H9 (cell line): ENCODE data around the gene HCAR1. TPM values are rescaled to one million over a fixed set of nuclear protein-coding genes. Genes with fewer than 3 reads are reported as not detected.

Experiments
- DNase-seq: peaks from one replicate; pipeline ENCODE4 v3.0.0-alpha.2; 2017
- H2AFZ ChIP-seq: one replicate; pipeline ENCODE4 v1.6.1; 2013; ENCODE audit warnings: mild to moderate bottlenecking, low read length, control low read depth, moderate library complexity
- H2AK5ac ChIP-seq: 2 replicates; pipeline ENCODE4 v1.6.1; 2013; ENCODE audit warnings: low read length, control low read depth, mixed read lengths; ENCODE audit not compliant: insufficient read length
- H2BK120ac ChIP-seq: one replicate; pipeline ENCODE4 v1.6.1; 2013; ENCODE audit warnings: low read depth, mild to moderate bottlenecking, low read length, control low read depth, inconsistent platforms; ENCODE audit not compliant: poor library complexity, severe bottlenecking
- H2BK12ac ChIP-seq: 2 replicates; pipeline ENCODE4 v1.6.1; 2013; ENCODE audit warnings: low read length, control low read depth, mixed read lengths, low read depth; ENCODE audit not compliant: insufficient read length
- H2BK15ac ChIP-seq: 2 replicates; pipeline ENCODE4 v1.6.1; 2013; ENCODE audit warnings: low read depth, low read length, control low read depth
- H2BK20ac ChIP-seq: one replicate; pipeline ENCODE4 v1.6.1; 2013; ENCODE audit warnings: low read depth, mild to moderate bottlenecking, low read length, control low read depth, inconsistent platforms; ENCODE audit not compliant: poor library complexity, severe bottlenecking
- H2BK5ac ChIP-seq: 2 replicates; pipeline ENCODE4 v1.6.1; 2013; ENCODE audit warnings: low read length, control low read depth, mixed read lengths; ENCODE audit not compliant: insufficient read length
- H3K14ac ChIP-seq: 2 replicates; pipeline ENCODE4 v1.6.1; 2013; ENCODE audit warnings: low read length, control low read depth; ENCODE audit not compliant: insufficient read depth
- H3K18ac ChIP-seq: 2 replicates; pipeline ENCODE4 v1.6.1; 2013; ENCODE audit warnings: low read depth, mild to moderate bottlenecking, mixed read lengths, low read length, control low read depth; ENCODE audit not compliant: insufficient read length
- H3K23ac ChIP-seq: 2 replicates; pipeline ENCODE4 v1.6.1; 2013; ENCODE audit warnings: low read length, control low read depth, mixed read lengths, low read depth; ENCODE audit not compliant: insufficient read length
- H3K23me2 ChIP-seq: 2 replicates; pipeline ENCODE4 v1.6.1; 2013; ENCODE audit warnings: low read depth, mild to moderate bottlenecking, mixed read lengths, low read length, control low read depth; ENCODE audit not compliant: insufficient read length, poor library complexity, severe bottlenecking
- H3K27ac ChIP-seq: 2 replicates; pipeline ENCODE4 v1.5.1; 2013; ENCODE audit warnings: low read length, control low read depth, mixed read lengths, low read depth; ENCODE audit not compliant: insufficient read length
- H3K27me3 ChIP-seq: 2 replicates; pipeline ENCODE4 v1.6.1; 2013; ENCODE audit warnings: low read length, control low read depth, inconsistent platforms; ENCODE audit not compliant: insufficient read depth
- H3K4ac ChIP-seq: 2 replicates; pipeline ENCODE4 v1.6.1; 2013; ENCODE audit warnings: low read depth, mild to moderate bottlenecking, control low read depth, inconsistent platforms, low read length, moderate library complexity
- H3K4me1 ChIP-seq: 2 replicates; pipeline ENCODE4 v1.6.1; 2013; ENCODE audit warnings: low read length, control low read depth, inconsistent platforms; ENCODE audit not compliant: insufficient read depth
- H3K4me2 ChIP-seq: 2 replicates; pipeline ENCODE4 v1.6.1; 2013; ENCODE audit warnings: low read length, control low read depth, mixed read lengths; ENCODE audit not compliant: insufficient read length, insufficient read depth
- H3K56ac ChIP-seq: 2 replicates; pipeline ENCODE4 v1.6.1; 2013; ENCODE audit warnings: low read depth, mild to moderate bottlenecking, mixed read lengths, low read length, control low read depth; ENCODE audit not compliant: insufficient read length
- H3K79me1 ChIP-seq: 2 replicates; pipeline ENCODE4 v1.6.1; 2013; ENCODE audit warnings: low read depth, mild to moderate bottlenecking, moderate library complexity, low read length, control low read depth, inconsistent platforms; ENCODE audit not compliant: insufficient read depth, poor library complexity, severe bottlenecking
- H3K79me2 ChIP-seq: 2 replicates; pipeline ENCODE4 v1.6.1; 2013; ENCODE audit warnings: low read length, control low read depth, inconsistent platforms; ENCODE audit not compliant: insufficient read depth
- H3K9ac ChIP-seq: 2 replicates; pipeline ENCODE4 v1.6.1; 2013; ENCODE audit warnings: low read length, control low read depth, mixed read lengths; ENCODE audit not compliant: insufficient read length; ENCODE audit errors: extremely low read depth
- H3K9me3 ChIP-seq: one replicate; pipeline ENCODE4 v1.6.1; 2013; ENCODE audit warnings: low read depth, low read length, inconsistent platforms; ENCODE audit not compliant: control insufficient read depth
- H3T11ph ChIP-seq: one replicate; pipeline ENCODE4 v1.6.1; 2013; ENCODE audit warnings: mild to moderate bottlenecking, low read length, control low read depth, inconsistent platforms
- H4K20me1 ChIP-seq: one replicate; pipeline ENCODE4 v1.6.1; 2013; ENCODE audit not compliant: control insufficient read depth, insufficient read length, insufficient read depth
- H4K5ac ChIP-seq: 2 replicates; pipeline ENCODE4 v1.6.1; 2013; ENCODE audit warnings: low read depth, mild to moderate bottlenecking, mixed read lengths, low read length, control low read depth; ENCODE audit not compliant: insufficient read length
- H4K8ac ChIP-seq: replicated peaks from 2 replicates; pipeline ENCODE4 v1.6.1; 2013; ENCODE audit warnings: low read length, control low read depth, mixed read lengths, low read depth; ENCODE audit not compliant: insufficient read length
- H4K91ac ChIP-seq: 2 replicates; pipeline ENCODE4 v1.6.1; 2013; ENCODE audit warnings: low read depth, mild to moderate bottlenecking, moderate library complexity, mixed read lengths, low read length, control low read depth; ENCODE audit not compliant: insufficient read length
- H3K27ac Mint-ChIP-seq, 3 experiments: 2 replicates in 2 of 3; 3 replicates in 1 of 3; pipeline ENCODE4 v1.8.0; 2020 to 2021; ENCODE audit warnings: mixed read lengths in 3 of 3, mild to moderate bottlenecking in 1 of 3, moderate library complexity in 1 of 3
- H3K27me3 Mint-ChIP-seq: 2 replicates; pipeline ENCODE4 v1.8.0; 2021; ENCODE audit warnings: low read depth, mild to moderate bottlenecking, moderate library complexity, mixed read lengths
- H3K36me3 Mint-ChIP-seq, 3 experiments: 2 replicates in 2 of 3; 3 replicates in 1 of 3; pipeline ENCODE4 v1.8.0; 2020 to 2021; ENCODE audit warnings: low read depth in 3 of 3, mixed read lengths in 3 of 3; ENCODE audit not compliant: insufficient read depth in 1 of 3
- H3K4me1 Mint-ChIP-seq, 2 experiments: 2 replicates each; pipeline ENCODE4 v1.8.0; 2020; ENCODE audit warnings: mixed read lengths in 2 of 2
- H3K4me3 Mint-ChIP-seq, 2 experiments: 2 replicates in 1 of 2; 3 replicates in 1 of 2; pipeline ENCODE4 v1.8.0; 2020 to 2021; ENCODE audit warnings: mild to moderate bottlenecking in 2 of 2, mixed read lengths in 2 of 2, moderate library complexity in 1 of 2
- H3K9me3 Mint-ChIP-seq, 2 experiments: 2 replicates in 1 of 2; 3 replicates in 1 of 2; pipeline ENCODE4 v1.8.0; 2020; ENCODE audit warnings: mild to moderate bottlenecking in 2 of 2, mixed read lengths in 2 of 2, moderate library complexity in 1 of 2
- CTCF ChIP-seq: fragments of 200-600 bp; sonication (generic); conservative IDR thresholded peaks from 3 replicates; pipeline ENCODE4 v1.8.0; 2021; ENCODE audit warnings: antibody characterized with exemption, mild to moderate bottlenecking
- WGBS: extraction: QIAGEN DNeasy Blood & Tissue Kit; methylation state at CpG from one replicate; pipeline ENCODE4 v1.1.7; 2013; ENCODE audit warnings: missing lambda C conversion rate, low lambda C conversion rate, mixed read lengths; ENCODE audit not compliant: insufficient read length; ENCODE audit errors: extremely low coverage; 5-methylcytosine and 5-hydroxymethylcytosine counted together
- total RNA-seq: library from RNA; stranded (reverse); gene quantifications from 2 replicates; pipeline ENCODE4 v1.2.1, GENCODE V29; 2021

HCAR1 gene
- total RNA-seq, 1 experiment from 2014 or later, result 0.07 TPM

GRCh38 chr12:122725452-122726079 is 5.1 kb downstream of the HCAR1 start:
- Histone ChIP-seq H3K9ac (no peak overlapping the region), H2AK5ac (no peak overlapping the region), H2BK20ac (no peak overlapping the region), H2BK5ac (no peak overlapping the region), H3K27me3 (no peaks in the 10 kb centered on the region), H3K4me1 (no peaks in the 10 kb centered on the region), H2AFZ (no peak overlapping the region), H4K5ac (no peak overlapping the region), H3K18ac (no peak overlapping the region), H3K4me2 (no peak overlapping the region), H3K56ac (no peak overlapping the region), H3K4ac (no peak overlapping the region), H4K8ac (no peak overlapping the region), H3K79me1 (no peaks in the 10 kb centered on the region), H3K23ac (no peak overlapping the region), H3K79me2 (no peaks in the 10 kb centered on the region), H3K14ac (no peak overlapping the region), H3K27ac (no peak overlapping the region), H4K20me1 (no peaks in the 10 kb centered on the region), H2BK12ac (no peak overlapping the region), H4K91ac (no peak overlapping the region), H3K23me2 (no peaks in the 10 kb centered on the region), H3T11ph (no peak overlapping the region), H2BK120ac (no peak overlapping the region), H2BK15ac (no peak overlapping the region), H3K9me3 (no peaks in the 10 kb centered on the region)
- H3K27ac Mint-ChIP-seq, result peak overlapping the region in 1 of 3 experiments; percentile 81; a peak in 3 of 7 replicates
- H3K9me3 Mint-ChIP-seq, result no peaks in the 10 kb centered on the region
- H3K4me1 Mint-ChIP-seq, result peaks cover 10 to 18% of the 10 kb centered on the region in 2 experiments
- DNase-seq, result no peak
- H3K36me3 Mint-ChIP-seq, result no peaks in the 10 kb centered on the region
- H3K4me3 Mint-ChIP-seq, result no peak overlapping the region
- no peak for TF ChIP-seq CTCF
- WGBS, result no CpG with 5 or more reads among the region's 6 CpGs
- H3K27me3 Mint-ChIP-seq, result no peaks in the 10 kb centered on the region
